ENCODE data around the gene ZNF711.
"Not testable (repeated sequence)": the region's sequence is repeated elsewhere in the genome, so short reads cannot be mapped to it uniquely, and the experiment has no call there.

The ZNF711 gene

DNA sequence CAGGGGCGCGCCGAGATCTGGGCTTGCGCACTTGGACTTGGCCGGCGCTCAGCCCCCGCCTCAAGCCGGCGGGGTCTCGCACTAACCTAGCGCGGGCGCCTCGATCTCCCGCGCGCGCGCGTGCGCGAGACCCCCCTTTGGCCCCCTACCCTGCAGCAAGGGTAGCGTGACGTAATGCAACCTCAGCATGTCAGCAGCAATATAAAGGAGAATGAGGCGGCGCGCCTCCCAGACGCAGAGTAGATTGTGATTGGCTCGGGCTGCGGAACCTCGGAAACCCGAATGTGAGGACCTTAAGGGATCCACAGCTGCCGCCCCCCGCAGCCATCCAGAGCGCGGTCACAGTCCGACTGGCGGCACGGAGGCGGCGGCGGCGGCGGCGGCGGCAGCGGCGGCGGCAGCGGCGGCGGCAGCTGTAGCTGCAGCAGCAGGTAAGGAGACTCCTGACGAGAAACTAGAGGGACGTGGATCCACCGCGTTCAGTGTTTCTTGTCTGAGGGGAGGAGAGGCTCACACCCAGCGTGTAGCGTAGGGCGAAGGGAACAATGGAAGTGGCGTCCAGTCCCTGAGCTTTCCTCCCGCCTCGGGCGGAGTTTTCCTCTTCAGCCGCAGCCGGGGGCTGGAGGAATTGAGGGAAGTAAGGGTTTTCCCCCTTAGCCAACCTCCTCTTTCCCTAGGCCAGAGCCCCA, at the start of gene ZNF711, which contains the start of gene SATL1:
TSS of gene ZNF711 (plus strand) at position 231 of the 689 bp plus-strand sequence. CDS start 3,582 bp downstream, outside the sequence.
TSS of gene SATL1 (minus strand) at position 19 of the 689 bp plus-strand sequence. CDS start 134,811 bp downstream, outside the sequence.
- no peak for DNase-seq

DNA sequence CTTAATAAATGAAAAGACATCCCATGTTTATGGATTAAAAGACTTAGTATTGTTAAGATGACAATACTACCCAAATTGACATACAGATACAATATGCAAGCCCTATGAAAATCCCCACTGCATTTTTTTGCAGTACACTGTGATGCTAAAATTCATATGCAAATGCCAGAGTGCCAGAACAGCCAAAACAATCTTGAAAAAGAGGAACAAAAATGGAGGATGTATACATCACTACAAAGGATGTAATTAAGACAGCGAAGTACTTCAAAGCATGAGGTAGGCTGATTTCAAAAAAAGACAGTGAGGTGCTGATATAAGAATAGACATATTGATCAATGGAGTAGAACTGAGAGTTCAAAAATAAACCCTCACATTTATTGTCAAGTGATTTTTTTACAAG, 47.5 kb upstream of the ZNF711 start:
- DNase-seq: no peak

DNA sequence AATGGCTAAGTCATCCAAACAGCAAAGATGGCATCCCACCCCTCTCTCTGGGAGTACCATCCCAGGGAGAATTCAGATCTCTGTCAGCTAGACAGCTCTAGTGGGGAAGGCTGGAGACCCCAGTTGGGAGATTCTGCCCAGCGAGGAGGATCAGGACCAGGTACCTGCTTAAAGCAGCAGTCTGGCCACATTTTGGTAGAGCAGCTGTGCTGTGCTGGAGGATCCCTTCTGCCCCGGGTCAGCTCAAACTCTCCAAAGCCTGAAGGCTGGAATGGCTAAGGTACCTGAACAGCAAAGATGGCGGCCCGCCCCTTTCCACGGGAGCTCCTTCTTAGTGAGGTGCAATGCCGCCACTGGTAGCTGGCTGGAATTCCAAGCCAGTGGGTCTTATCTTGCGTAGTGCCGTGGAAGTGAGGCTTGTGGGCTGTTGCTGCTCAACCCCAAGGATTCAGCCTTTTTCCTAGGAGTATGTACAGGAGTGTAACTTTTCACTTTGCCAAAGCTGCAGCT, 40.3 kb upstream of the ZNF711 start:
- no peak for DNase-seq

DNA sequence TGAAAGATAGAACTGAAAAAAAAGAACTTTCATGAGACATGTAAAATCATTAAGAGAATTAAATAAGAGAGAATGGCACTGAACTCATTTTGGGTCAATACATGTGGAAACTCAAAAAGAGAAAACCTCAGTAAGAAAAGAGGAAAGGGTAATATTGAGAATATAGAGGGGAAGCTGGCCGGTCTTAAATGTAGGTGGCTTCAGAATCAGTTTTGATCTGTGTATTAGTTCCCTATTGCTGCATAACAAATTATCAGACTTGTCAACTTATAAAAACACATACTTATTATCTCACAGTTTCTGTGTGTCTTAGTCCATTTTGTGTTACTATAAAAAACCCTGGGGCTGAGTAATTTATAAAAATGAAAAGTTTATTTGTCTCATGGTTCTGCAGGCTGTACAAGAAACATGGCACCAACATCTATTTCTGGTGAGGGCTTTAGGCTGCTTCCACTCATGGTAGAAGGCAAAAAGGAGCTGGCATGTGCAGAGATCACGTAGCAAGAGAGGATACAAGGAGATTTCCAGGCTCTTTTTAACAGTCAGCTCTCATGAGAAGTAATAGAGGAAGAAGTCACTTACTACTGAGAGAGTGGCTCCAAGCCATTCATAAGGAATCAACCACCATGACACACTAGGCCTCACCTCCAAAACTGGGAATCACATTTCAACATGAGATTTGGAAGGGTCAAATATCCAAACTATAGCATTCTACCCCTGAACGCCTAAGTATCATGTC, 29.8 kb upstream of the ZNF711 start:
- no peak for DNase-seq

DNA sequence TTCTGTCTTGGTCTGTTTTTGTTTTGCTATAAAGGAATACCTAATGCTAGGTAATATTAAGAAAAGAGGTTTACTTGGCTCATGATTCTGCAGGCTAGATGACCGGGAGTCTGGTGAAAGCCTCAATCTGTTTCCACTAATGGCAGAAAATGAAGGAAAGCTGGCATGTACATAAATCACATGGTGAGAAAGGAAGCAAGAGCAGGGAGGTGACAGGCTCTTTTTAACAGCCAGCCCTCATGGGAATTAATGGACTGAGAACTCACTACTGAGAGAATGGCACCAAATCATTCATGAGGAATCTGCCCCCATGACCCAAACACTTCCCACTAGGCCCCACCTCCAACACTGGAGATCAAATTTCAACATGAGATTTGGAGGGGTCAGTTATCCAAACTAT, 27.8 kb upstream of the ZNF711 start:
- DNase-seq: no peak

DNA sequence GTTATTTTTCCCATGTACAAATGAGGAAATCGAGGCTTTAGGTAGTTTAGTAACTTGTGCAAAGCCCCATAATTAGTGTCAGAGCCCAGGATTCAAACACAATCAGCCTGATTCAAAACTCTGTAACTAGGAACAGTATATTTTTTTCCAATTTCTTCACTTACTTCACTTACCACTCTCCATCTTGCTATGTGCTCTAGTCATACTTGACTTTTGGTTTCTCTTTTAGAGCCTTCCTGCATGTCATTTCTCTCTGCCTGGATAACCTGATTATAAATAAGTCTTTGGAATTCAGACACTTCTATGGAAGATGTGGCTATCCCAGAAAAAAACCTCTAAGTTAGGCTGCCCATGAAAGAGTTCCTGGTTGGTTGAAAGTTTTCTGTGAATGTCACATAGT, 22.4 kb upstream of the ZNF711 start:
- no peak for DNase-seq

DNA sequence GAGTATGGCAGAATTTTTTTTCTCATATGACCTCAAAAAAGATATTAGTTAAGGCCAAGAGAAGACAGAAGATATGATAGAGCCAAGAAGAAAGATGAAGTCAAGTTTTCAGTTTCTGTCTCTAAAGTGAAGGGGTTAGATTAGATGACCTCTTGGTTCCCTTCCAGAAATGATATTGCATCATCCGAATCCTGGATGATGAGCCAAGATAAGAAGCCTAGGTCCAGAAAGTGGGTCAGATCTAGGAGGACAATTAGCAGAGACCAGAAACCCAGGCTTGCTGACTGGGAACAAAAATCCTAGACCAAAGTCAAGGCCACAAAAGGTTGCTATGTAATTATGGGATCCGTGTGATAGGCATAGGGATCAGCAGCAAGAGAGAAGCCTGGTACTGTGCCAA, 20.4 kb upstream of the ZNF711 start:
- DNase-seq: no peak

DNA sequence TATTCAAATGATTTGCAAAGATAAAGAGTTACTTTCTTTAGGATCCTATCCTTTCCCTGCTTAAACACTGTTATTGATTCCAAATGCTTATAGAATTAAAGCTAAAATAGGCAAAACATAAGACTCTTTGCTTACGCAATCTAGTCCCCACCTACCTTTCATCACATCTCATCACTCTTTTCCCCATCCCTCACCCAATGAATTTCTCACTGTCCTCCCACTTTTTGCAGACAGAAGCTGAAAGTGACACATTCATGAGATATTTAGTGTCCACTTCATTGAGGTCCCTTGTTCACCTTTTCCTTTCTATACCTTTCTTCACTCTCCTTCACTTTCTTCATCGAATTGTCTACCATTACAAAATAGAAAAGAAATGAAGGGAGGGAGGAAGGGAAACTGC, 636 bp upstream of the ZNF711 start:
- no peak for DNase-seq

DNA sequence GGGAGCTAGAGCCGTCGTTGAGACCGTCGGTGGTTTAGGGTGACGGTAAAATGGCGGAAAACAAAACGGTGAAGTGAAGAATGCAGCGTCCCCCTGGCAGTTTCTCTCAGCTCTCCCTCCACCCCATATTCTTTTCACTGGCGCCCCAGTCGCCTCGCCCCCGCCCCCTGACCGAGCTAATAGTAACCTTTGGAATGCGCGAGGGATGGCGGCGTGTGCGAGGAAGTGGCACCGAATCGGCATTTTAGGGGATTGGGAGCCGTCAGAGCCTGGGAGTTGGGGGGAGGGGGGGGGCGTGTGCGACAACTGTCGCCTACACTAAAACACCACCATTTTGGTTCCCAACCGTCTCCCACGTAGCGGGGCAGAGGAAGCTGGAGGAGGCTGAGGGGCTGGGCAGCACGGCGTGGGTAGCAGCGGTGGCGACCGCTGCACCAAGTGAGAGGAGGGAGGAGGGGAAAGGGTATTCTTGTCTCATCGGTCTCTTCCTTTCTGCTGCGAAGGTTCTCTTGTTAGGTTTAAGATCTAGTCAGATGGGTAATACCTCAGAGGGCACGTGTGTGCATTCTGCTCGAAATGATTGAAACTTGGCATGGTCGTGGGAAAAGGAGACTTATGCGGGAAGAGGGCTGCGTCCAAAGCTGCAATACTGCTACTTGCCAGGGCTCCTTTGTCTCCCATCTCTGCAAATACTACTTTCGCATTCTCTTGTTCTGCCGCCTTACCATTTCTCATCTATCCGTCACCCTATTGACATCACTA, 840 bp downstream of the ZNF711 start:
- no peak for DNase-seq

DNA sequence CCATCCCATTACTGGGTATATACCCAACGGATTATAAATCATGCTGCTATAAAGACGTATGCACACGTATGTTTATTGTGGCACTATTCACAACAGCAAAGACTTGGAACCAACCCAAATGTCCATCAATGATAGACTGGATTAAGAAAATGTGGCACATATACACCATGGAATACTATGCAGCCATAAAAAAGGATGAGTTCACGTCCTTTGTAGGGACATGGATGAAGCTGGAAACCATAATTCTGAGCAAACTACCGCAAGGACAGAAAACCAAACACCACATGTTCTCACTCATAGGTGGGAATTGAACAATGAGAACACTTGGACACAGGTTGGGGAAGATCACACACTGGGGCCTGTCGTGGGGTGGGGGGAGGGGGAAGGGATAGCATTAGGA, 41.5 kb downstream of the ZNF711 start:
- not testable (repeated sequence) for DNase-seq

DNA sequence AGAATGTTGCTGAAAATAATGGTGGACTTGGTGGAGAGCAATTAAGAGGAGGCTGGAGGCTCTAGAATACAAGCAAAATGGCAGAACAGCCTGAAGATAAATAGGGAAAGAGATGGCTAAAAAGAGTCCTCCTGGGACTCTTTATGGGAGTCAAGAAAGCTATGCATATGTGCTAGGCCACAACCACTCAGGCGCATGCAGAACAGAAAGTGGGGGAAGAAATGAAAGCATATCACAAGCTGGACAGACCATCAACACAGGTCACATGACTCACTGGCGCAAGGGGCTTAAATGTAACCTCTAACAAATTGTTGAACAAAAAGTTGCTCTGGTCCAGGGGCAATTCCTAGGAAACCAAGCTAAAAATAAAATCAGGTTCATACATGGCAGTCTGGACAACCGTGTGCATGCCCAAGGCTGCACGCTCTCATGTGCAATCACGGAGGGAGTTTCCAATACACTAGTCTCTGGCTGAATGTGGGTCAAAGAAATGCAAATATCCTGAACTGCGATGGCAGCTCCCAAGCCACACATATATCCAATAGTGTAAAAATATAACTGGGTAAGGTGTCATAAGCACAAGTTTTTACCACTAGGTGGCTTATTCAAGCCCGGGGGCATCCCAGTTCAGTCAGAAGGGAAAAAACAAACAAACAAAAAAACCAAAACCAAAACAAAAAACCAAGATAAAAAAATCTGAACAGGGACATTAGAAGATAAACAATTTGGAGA, 45.4 kb downstream of the ZNF711 start:
- DNase-seq: no peak

DNA sequence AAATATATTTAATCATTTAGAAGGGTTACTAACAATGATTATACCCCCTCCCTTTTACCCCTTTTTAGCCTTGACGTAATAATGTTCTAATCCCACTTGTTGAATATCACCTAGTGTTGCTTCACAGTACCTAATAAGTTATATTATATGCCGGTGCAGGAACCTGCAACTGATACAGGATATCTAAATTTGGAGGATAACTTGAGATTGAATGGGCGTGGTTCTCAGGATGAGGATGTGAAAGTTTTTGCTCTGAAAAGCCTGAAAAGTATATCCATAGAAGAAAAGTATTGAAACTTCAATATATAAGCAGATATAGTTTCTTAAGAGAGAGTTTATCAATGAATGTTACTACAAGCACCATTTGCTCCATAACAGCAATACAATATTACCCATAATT, 59.8 kb downstream of the ZNF711 start:
- no peak for DNase-seq

DNA sequence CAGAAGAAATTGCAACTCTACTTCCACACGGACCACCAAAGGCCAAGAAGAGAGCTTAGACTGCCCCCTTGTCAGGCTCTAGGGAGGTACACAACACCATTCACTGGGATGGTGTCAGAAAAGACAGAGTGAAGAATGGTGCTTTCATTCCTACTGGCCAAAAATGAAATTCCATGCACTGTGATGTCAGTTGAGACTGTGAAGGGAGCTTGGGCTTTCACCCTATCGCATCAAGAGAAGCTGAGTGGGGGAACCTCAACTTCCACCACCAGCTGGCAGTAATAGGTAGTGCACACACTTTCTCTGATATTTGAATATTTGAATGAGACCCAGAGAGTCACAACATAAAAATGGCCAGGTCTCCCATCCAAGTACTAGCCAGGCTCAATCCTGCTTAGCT, 65.9 kb downstream of the ZNF711 start:
- DNase-seq: no peak

DNA sequence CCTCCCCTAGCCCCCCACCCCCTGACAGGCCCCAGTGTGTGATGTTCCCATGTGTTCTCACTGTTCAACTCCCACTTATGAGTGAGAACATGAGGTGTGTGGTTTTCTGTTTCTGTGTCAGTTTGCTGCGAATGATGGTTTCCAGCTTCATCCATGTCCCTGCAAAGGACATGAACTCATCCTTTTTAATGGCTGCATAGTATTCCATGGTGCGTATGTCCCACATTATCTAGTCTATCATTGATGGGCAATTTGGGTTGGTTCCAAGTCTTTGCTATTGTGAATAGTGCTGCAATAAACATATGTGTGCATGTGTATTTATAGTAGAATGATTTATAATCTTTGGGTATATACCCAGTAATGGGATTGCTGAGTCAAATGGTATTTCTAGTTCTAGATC, 67.6 kb downstream of the ZNF711 start:
- not testable (repeated sequence) for DNase-seq

Measured in activated CD4-positive, alpha-beta T cell treated with anti-CD3 and anti-CD28 coated beads, Interleukin-2, amount 50 U/mL, for 4 hours (primary cell).